Mesothelial cell of epicardium (in vitro differentiated cells): ENCODE measurements around the gene ZNF292. TPM values are rescaled to one million over a fixed set of nuclear protein-coding genes. Genes with fewer than 3 reads are reported as not detected.
"Not testable (repeated sequence)": the region's sequence is repeated elsewhere in the genome, so short reads cannot be mapped to it uniquely, and the experiment has no call there.

Experiments used
- DNase-seq, 2 experiments: peaks; one replicate each; pipeline ENCODE4 v3.0.0; 2021; ENCODE audit warnings: low spot score in 2 of 2; ENCODE audit not compliant: unreplicated experiment in 2 of 2
- H3K27ac Mint-ChIP-seq: 2 replicates; pipeline ENCODE4 v1.8.0; 2021; ENCODE audit warnings: mixed read lengths
- H3K27me3 Mint-ChIP-seq: 2 replicates; pipeline ENCODE4 v1.8.0; 2021; ENCODE audit warnings: low read depth, mixed read lengths
- H3K36me3 Mint-ChIP-seq: 2 replicates; pipeline ENCODE4 v1.8.0; 2021; ENCODE audit warnings: mixed read lengths
- H3K4me1 Mint-ChIP-seq: 2 replicates; pipeline ENCODE4 v1.8.0; 2021; ENCODE audit warnings: mixed read lengths
- H3K4me3 Mint-ChIP-seq: 2 replicates; pipeline ENCODE4 v1.8.0; 2021; ENCODE audit warnings: mild to moderate bottlenecking, moderate library complexity, mixed read lengths
- H3K9me3 Mint-ChIP-seq: 2 replicates; pipeline ENCODE4 v1.8.0; 2021; ENCODE audit warnings: mixed read lengths
- CTCF ChIP-seq: fragments of 200-600 bp; sonication (generic); IDR thresholded peaks from one replicate; pipeline ENCODE4 v1.5.0; 2021; ENCODE audit warnings: antibody characterized with exemption; ENCODE audit not compliant: unreplicated experiment
- total RNA-seq: library from RNA; stranded (reverse); gene quantifications from 3 replicates; pipeline ENCODE4 v1.2.1, GENCODE V29; 2021

Gene ZNF292
- total RNA-seq, 1 donor from 2014 or later = 108 TPM

- Mint-ChIP-seq H3K4me3 (no peak overlapping the region), H3K27me3 (no peaks in the 10 kb centered on the region), H3K9me3 (no peaks in the 10 kb centered on the region), H3K4me1 (peaks cover 19% of the 10 kb centered on the region), H3K36me3 (peaks cover 10% of the 10 kb centered on the region), H3K27ac (no peak overlapping the region)
- DNase-seq = no peak
- no peak for TF ChIP-seq CTCF
These were observed 28.3 kb downstream of the ZNF292 start for GRCh38 chr6:87183687-87184086.

GRCh38 chr6:87184762-87185250 is 29.4 kb downstream of the ZNF292 start:
- Mint-ChIP-seq H3K27ac (no peak overlapping the region), H3K9me3 (no peaks in the 10 kb centered on the region), H3K27me3 (no peaks in the 10 kb centered on the region), H3K36me3 (peaks cover 10% of the 10 kb centered on the region), H3K4me3 (no peak overlapping the region), H3K4me1 (peaks cover 17% of the 10 kb centered on the region)
- no peak for DNase-seq
- no peak for TF ChIP-seq CTCF

- TF ChIP-seq CTCF = no peak
- Mint-ChIP-seq H3K9me3 (no peaks in the 10 kb centered on the region), H3K36me3 (peaks cover 6% of the 10 kb centered on the region), H3K4me3 (no peak overlapping the region), H3K27ac (no peak overlapping the region), H3K27me3 (no peaks in the 10 kb centered on the region), H3K4me1 (peaks cover 6% of the 10 kb centered on the region)
- DNase-seq = no peak
These were observed 41.0 kb downstream of the ZNF292 start for GRCh38 chr6:87196275-87196842.

- Mint-ChIP-seq H3K27ac (no peak overlapping the region), H3K4me3 (no peak overlapping the region), H3K4me1 (peaks cover 6% of the 10 kb centered on the region), H3K27me3 (no peaks in the 10 kb centered on the region), H3K9me3 (no peaks in the 10 kb centered on the region), H3K36me3 (peaks cover 2% of the 10 kb centered on the region)
- no peak for DNase-seq
- no peak for TF ChIP-seq CTCF
These were observed 42.2 kb downstream of the ZNF292 start for GRCh38 chr6:87197547-87197946.

- not testable (repeated sequence) for H3K9me3 Mint-ChIP-seq, H3K27me3 Mint-ChIP-seq, H3K27ac Mint-ChIP-seq, H3K36me3 Mint-ChIP-seq, H3K4me1 Mint-ChIP-seq, H3K4me3 Mint-ChIP-seq, DNase-seq
These were observed 42.9 kb downstream of the ZNF292 start for GRCh38 chr6:87198022-87198810.

GRCh38 chr6:87199787-87200186 is 44.4 kb downstream of the ZNF292 start:
- H3K4me3 Mint-ChIP-seq = no peak overlapping the region
- H3K36me3 Mint-ChIP-seq = peaks cover 7% of the 10 kb centered on the region
- no peak for TF ChIP-seq CTCF
- H3K27me3 Mint-ChIP-seq = no peaks in the 10 kb centered on the region
- no peak for DNase-seq
- H3K27ac Mint-ChIP-seq = no peak overlapping the region
- H3K9me3 Mint-ChIP-seq = no peaks in the 10 kb centered on the region
- H3K4me1 Mint-ChIP-seq = peaks cover 5% of the 10 kb centered on the region
